Keratinocyte (primary cell): ENCODE results near the gene TTC16. TPM values are rescaled to one million over a fixed set of nuclear protein-coding genes. Genes with fewer than 3 reads are reported as not detected.

ENCODE experiments used
- DNase-seq: peaks from one replicate; pipeline ENCODE4 v3.0.0-alpha.2; 2011; ENCODE audit warnings: low read depth, missing footprints, low spot score
- FAIRE-seq: peaks from 2 replicates; lab custom pipeline; 2011; peaks lifted over from hg19 to GRCh38; lab: Jason Lieb, UNC
- H2AFZ ChIP-seq: 2 replicates; pipeline ENCODE4 v1.6.0; 2012; ENCODE audit warnings: low read length, control low read depth, inconsistent platforms; ENCODE audit not compliant: control insufficient read depth
- H3K27ac ChIP-seq: 2 replicates; pipeline ENCODE4 v1.5.1; 2011; ENCODE audit warnings: low read length; ENCODE audit not compliant: control insufficient read depth, insufficient read depth
- H3K27me3 ChIP-seq: 3 replicates; pipeline ENCODE4 v1.6.0; 2011; ENCODE audit warnings: low read length; ENCODE audit not compliant: control insufficient read depth, insufficient read depth; ENCODE audit errors: extremely low read depth
- H3K36me3 ChIP-seq, 2 experiments: 2 replicates in 1 of 2; 3 replicates in 1 of 2; pipeline ENCODE4 v1.5.1; 2011; ENCODE audit warnings: low read length in 2 of 2, mild to moderate bottlenecking in 1 of 2; ENCODE audit not compliant: control insufficient read depth in 2 of 2, insufficient read depth in 2 of 2; ENCODE audit errors: extremely low read depth in 1 of 2
- H3K4me1 ChIP-seq: 3 replicates; pipeline ENCODE4 v1.5.1; 2011; ENCODE audit warnings: low read length; ENCODE audit not compliant: control insufficient read depth, insufficient read depth; ENCODE audit errors: extremely low read depth
- H3K4me2 ChIP-seq: 3 replicates; pipeline ENCODE4 v1.6.0; 2011; ENCODE audit warnings: low read depth, low read length; ENCODE audit not compliant: control insufficient read depth, insufficient read depth; ENCODE audit errors: extremely low read depth
- H3K4me3 ChIP-seq, 3 experiments: fragments of 200-600 bp in 1 of 3; sonication (generic) in 1 of 3; 2 replicates in 2 of 3; 3 replicates in 1 of 3; pipeline ENCODE4 v1.5.1; 2011 to 2016; ENCODE audit warnings: low read length in 3 of 3, mild to moderate bottlenecking in 3 of 3, control low read depth in 2 of 3, inconsistent platforms in 1 of 3, low read depth in 1 of 3, mixed read lengths in 1 of 3, mixed run types in 1 of 3, moderate library complexity in 1 of 3; ENCODE audit not compliant: control insufficient read depth in 2 of 3, insufficient read depth in 2 of 3; ENCODE audit errors: extremely low read depth in 1 of 3
- H3K79me2 ChIP-seq: 2 replicates; pipeline ENCODE4 v1.6.0; 2012; ENCODE audit warnings: low read length; ENCODE audit not compliant: control insufficient read depth, insufficient read depth
- H3K9ac ChIP-seq: 3 replicates; pipeline ENCODE4 v1.6.0; 2011; ENCODE audit warnings: low read length; ENCODE audit not compliant: control insufficient read depth, insufficient read depth; ENCODE audit errors: extremely low read depth
- H3K9me1 ChIP-seq: 3 replicates; pipeline ENCODE4 v1.6.0; 2011; ENCODE audit warnings: low read length; ENCODE audit not compliant: control insufficient read depth, insufficient read depth; ENCODE audit errors: extremely low read depth
- H3K9me3 ChIP-seq: 2 replicates; pipeline ENCODE4 v1.5.1; 2012; ENCODE audit warnings: low read depth, low read length; ENCODE audit not compliant: control insufficient read depth
- H4K20me1 ChIP-seq: 3 replicates; pipeline ENCODE4 v1.6.0; 2011; ENCODE audit warnings: low read length; ENCODE audit not compliant: control insufficient read depth, insufficient read depth; ENCODE audit errors: extremely low read depth
- CTCF ChIP-seq, 3 experiments: IDR thresholded peaks in 1 of 3; conservative IDR thresholded peaks in 1 of 3; optimal IDR thresholded peaks in 1 of 3; 2 replicates in 2 of 3; 3 replicates in 1 of 3; pipeline versions ENCODE3 to v1.5.1; 2011; ENCODE audit warnings: low read length in 3 of 3, mild to moderate bottlenecking in 3 of 3, moderate library complexity in 2 of 3, control low read depth in 1 of 3, inconsistent platforms in 1 of 3; ENCODE audit not compliant: insufficient read depth in 2 of 3; ENCODE audit errors: extremely low read depth in 1 of 3
- EZH2 ChIP-seq: IDR thresholded peaks from one replicate; pipeline ENCODE4 v1.6.1; 2012; ENCODE audit warnings: inconsistent platforms, mild to moderate bottlenecking, low read length, moderate library complexity
- dilution Hi-C: fragments of 300-500 bp; cut with MboI; formaldehyde crosslinking; loops from one replicate; pipeline ENCODE4 v1.7.0; 2020; ENCODE audit warnings: low sequenced_read_pairs; ENCODE audit not compliant: extremely low pct_ligation_motif_present
- polyA plus RNA-seq, 5 experiments: library from polyadenylated mRNA; depleted of rRNA in 3 of 5; stranded (reverse) in 3 of 5; stranded (forward) in 1 of 5; unstranded in 1 of 5; fragments of >200 nt; gene quantifications; 1 replicate in 1 of 5; 2 replicates in 3 of 5; 3 replicates in 1 of 5; pipeline versions ENCODE4 v1.2.1 to v1.2.3, GENCODE V29; 2011 to 2012; ENCODE audit warnings: missing spikeins in 2 of 5, low read depth in 1 of 5, low replicate concordance in 1 of 5

The TTC16 gene
- polyA plus RNA-seq, 1 donor (not counting 4 experiments of a cell fraction or from before 2014, with no cell fraction given) = not detected

GRCh38 chr9:127746959-127747569, 31.2 kb downstream of the TTC16 start:
- H3K9me1 ChIP-seq = no peaks in the 10 kb centered on the region
- H3K79me2 ChIP-seq = no peaks in the 10 kb centered on the region
- H3K9me3 ChIP-seq = no peaks in the 10 kb centered on the region
- FAIRE-seq = no peak
- dilution Hi-C loops = no loop called here
- H3K27me3 ChIP-seq = peaks cover 2% of the 10 kb centered on the region
- H3K36me3 ChIP-seq = no peaks in the 10 kb centered on the region
- no peak overlapping the region for H3K4me2 ChIP-seq
- H2AFZ ChIP-seq = no peak overlapping the region
- no peak overlapping the region for H3K4me3 ChIP-seq
- DNase-seq = no peak
- no peak for TF ChIP-seq EZH2
- no peak overlapping the region for H3K27ac ChIP-seq
- peaks cover 4% of the 10 kb centered on the region for H3K4me1 ChIP-seq
- no peaks in the 10 kb centered on the region for H4K20me1 ChIP-seq
- no peak overlapping the region for H3K9ac ChIP-seq

- no peaks in the 10 kb centered on the region for H3K36me3 ChIP-seq
- no peaks in the 10 kb centered on the region for H3K4me1 ChIP-seq
- no peak for DNase-seq
- no peak for FAIRE-seq
- H3K27ac ChIP-seq = no peak overlapping the region
- no peak overlapping the region for H3K4me3 ChIP-seq
- dilution Hi-C loops = no loop called here
- H3K9ac ChIP-seq = no peak overlapping the region
- H3K79me2 ChIP-seq = no peaks in the 10 kb centered on the region
- no peak overlapping the region for H3K4me2 ChIP-seq
- H2AFZ ChIP-seq = no peak overlapping the region
- no peaks in the 10 kb centered on the region for H3K9me1 ChIP-seq
- no peaks in the 10 kb centered on the region for H3K9me3 ChIP-seq
- peaks cover 24% of the 10 kb centered on the region for H3K27me3 ChIP-seq
- H4K20me1 ChIP-seq = no peaks in the 10 kb centered on the region
- no peak for TF ChIP-seq EZH2
- TF ChIP-seq CTCF (optimal IDR thresholded peaks at IDR 0.05 in 1 of 3, IDR thresholded peaks at IDR 0.05 in 1 of 3, conservative IDR thresholded peaks at IDR 0.05 in 1 of 3; ENCODE audit: extremely low read depth in 1 of 3, insufficient read depth in 2 of 3, low read length in 3 of 3) = no peak
These were observed 33.4 kb downstream of the TTC16 start for GRCh38 chr9:127749090-127749787.
